ENCODE results near the gene BLVRB.

- TF ChIP-seq CTCF (IDR thresholded peaks at IDR 0.05) (no peak), POLR2A (IDR thresholded peaks at IDR 0.05) (no peak), EP300 (IDR thresholded peaks at IDR 0.05) (no peak)
Observed at GRCh38 chr19:40513741-40514315, 48.3 kb upstream of the BLVRB start.
